OCI-LY7 (cell line): ENCODE measurements around the gene MACF1. TPM values are rescaled to one million over a fixed set of nuclear protein-coding genes. Genes with fewer than 3 reads are reported as not detected.

Experiments
- Bru-seq: library from RNA; stranded (reverse); fragments of 400-500 nt; gene quantifications from one replicate; lab custom pipeline; 2021; lab: Mats Ljungman, UMichigan
- BruChase-seq, 2 experiments: library from RNA; stranded (reverse); fragments of 400-500 nt; gene quantifications; one replicate each; lab custom pipeline; 2021; lab: Mats Ljungman, UMichigan
- BruUV-seq: library from RNA; stranded (reverse); fragments of 400-500 nt; replicated peaks from 2 replicates; lab custom pipeline; 2021; lab: Mats Ljungman, UMichigan
- CTCF ChIA-PET: fragments of 300-600 bp; sonication (Branson Sonifier 250); formaldehyde crosslinking; loops from one replicate; lab custom pipeline; 2022; ENCODE audit warnings: antibody characterized with exemption; ENCODE audit not compliant: unreplicated experiment; lab: Charles Lee
- POLR2A ChIA-PET: fragments of 300-600 bp; sonication (Branson Sonifier 250); formaldehyde crosslinking; loops from one replicate; lab custom pipeline; 2022; ENCODE audit warnings: antibody characterized with exemption; lab: Charles Lee
- DNase-seq: peaks from one replicate; pipeline ENCODE4 v3.0.0-alpha.2; 2015; ENCODE audit warnings: low spot score
- H2AFZ ChIP-seq: fragments of 200-600 bp; sonication (generic), shearing (Covaris generic); 2 replicates; pipeline ENCODE4 v1.6.1; 2014; ENCODE audit warnings: mild to moderate bottlenecking, antibody characterized with exemption, low read length, moderate library complexity
- H3K27ac ChIP-seq: fragments of 200-600 bp; sonication (generic); 2 replicates; pipeline ENCODE4 v1.5.1; 2014; ENCODE audit warnings: mixed run types, low read depth, mild to moderate bottlenecking, moderate library complexity, low read length, inconsistent platforms; ENCODE audit not compliant: poor library complexity, severe bottlenecking
- H3K36me3 ChIP-seq: fragments of 200-600 bp; sonication (generic); 2 replicates; pipeline ENCODE4 v1.6.1; 2014; ENCODE audit warnings: mild to moderate bottlenecking, antibody characterized with exemption, low read length, moderate library complexity, mixed read lengths; ENCODE audit not compliant: insufficient read depth
- H3K4me1 ChIP-seq: fragments of 200-600 bp; sonication (generic); 2 replicates; pipeline ENCODE4 v1.5.1; 2014; ENCODE audit warnings: mild to moderate bottlenecking, low read length; ENCODE audit not compliant: insufficient read depth, poor library complexity, severe bottlenecking
- H3K4me2 ChIP-seq: fragments of 200-600 bp; sonication (generic); 2 replicates; pipeline ENCODE4 v1.6.1; 2014; ENCODE audit warnings: mild to moderate bottlenecking, low read length
- H3K4me3 ChIP-seq: fragments of 200-600 bp; sonication (generic); 2 replicates; pipeline ENCODE4 v1.5.1; 2014; ENCODE audit warnings: mild to moderate bottlenecking, low read depth, low read length; ENCODE audit not compliant: poor library complexity, severe bottlenecking
- H3K79me2 ChIP-seq: fragments of 200-600 bp; sonication (generic); 2 replicates; pipeline ENCODE4 v1.6.1; 2016; ENCODE audit warnings: low read depth, mild to moderate bottlenecking, low read length, moderate library complexity, mixed read lengths; ENCODE audit not compliant: insufficient read depth
- H3K9me2 ChIP-seq: fragments of 200-600 bp; sonication (generic); 2 replicates; pipeline ENCODE4 v1.6.1; 2016; ENCODE audit warnings: mild to moderate bottlenecking, low read length, mixed read lengths; ENCODE audit not compliant: insufficient read depth
- H3K9me3 ChIP-seq: fragments of 200-600 bp; sonication (generic); 2 replicates; pipeline ENCODE4 v1.6.1; 2014; ENCODE audit warnings: mild to moderate bottlenecking, mixed run types, low read length, mixed read lengths
- H4K20me1 ChIP-seq: fragments of 200-600 bp; sonication (generic); 2 replicates; pipeline ENCODE4 v1.6.1; 2014; ENCODE audit warnings: mild to moderate bottlenecking, antibody characterized with exemption, low read length, moderate library complexity, mixed read lengths; ENCODE audit not compliant: insufficient read depth
- CTCF ChIP-seq: fragments of 200-600 bp; sonication (generic); conservative IDR thresholded peaks from 2 replicates; pipeline ENCODE4 v1.5.1; 2014; ENCODE audit warnings: mild to moderate bottlenecking, antibody characterized with exemption, low read length, moderate library complexity, mixed read lengths
- EZH2phosphoT487 ChIP-seq: fragments of 200-600 bp; sonication (generic); IDR thresholded peaks from 2 replicates; pipeline ENCODE4 v1.6.1; 2018; ENCODE audit warnings: low read depth, borderline replicate concordance, mild to moderate bottlenecking, mixed run types, antibody characterized with exemption, low read length, moderate library complexity, mixed read lengths
- intact Hi-C: fragments of 100-400 bp; cut with micrococcal nuclease; formaldehyde crosslinking; loops from one replicate; pipeline ENCODE4 v1.10.0; 2022; ENCODE audit not compliant: unreplicated experiment
- long read RNA-seq: library from polyadenylated mRNA; stranded (forward); transcript quantifications from one replicate; pipeline ENCODE4 v2.0.0, GENCODE V29; 2022
- total RNA-seq, 2 experiments: library from RNA; depleted of rRNA in 1 of 2; stranded (reverse); fragments of >200 nt in 1 of 2; shearing (Covaris generic) in 1 of 2; gene quantifications; 2 replicates each; pipeline ENCODE4 v1.2.3, GENCODE V29; 2014 to 2022

MACF1 gene
- 211 and 235 TPM in 2 replicates for total RNA-seq (2014; rRNA removed; shearing (Covaris generic))
- total RNA-seq (2022): 220 and 236 TPM in 2 replicates
- Bru-seq, nascent RNA: percentile 82 among the genes with signal in this experiment
- percentile 80 among the genes with signal in this experiment for BruChase-seq, experiment 1, labeled RNA remaining after a 6-hour chase
- percentile 77 among the genes with signal in this experiment for BruChase-seq, experiment 2, labeled RNA remaining after a 2-hour chase
- long read RNA-seq, partial matches to known transcripts: 24 of 33 reads
- long read RNA-seq, other reads (novel, unspliced or antisense): 9 of 33 reads

- peak within 1 kb of the TSS; percentile 74 for H3K4me2 ChIP-seq
- peaks cover 31% of the 10 kb centered on the region for H3K79me2 ChIP-seq
- no peaks in the 10 kb centered on the region for H3K9me3 ChIP-seq
- ChIA-PET POLR2A (interaction anchor here (0.6 to 4.8 kb wide), 10 partner anchors 11 to 185 kb away, joined by 3 to 90 read pairs (median 6); no protein-coding TSS in a partner anchor), CTCF (interaction anchor here (0.5 to 3.1 kb wide), 5 partner anchors 10 to 1397 kb away, joined by 3 to 18 read pairs (median 7); partner anchors contain the start of genes C1orf122 and YRDC)
- peak; percentile 60 for TF ChIP-seq CTCF
- no peak for TF ChIP-seq EZH2phosphoT487
- intact Hi-C loops: loop anchor here (1.0 kb wide), 1 partner anchor 11 kb away; no protein-coding TSS in a partner anchor
- no peaks in the 10 kb centered on the region for H3K9me2 ChIP-seq
- peak within 1 kb of the TSS; percentile 70 for H3K27ac ChIP-seq
- H3K4me1 ChIP-seq: peaks cover 55% of the 10 kb centered on the region
- peak; percentile 61 for DNase-seq
- no peaks in the 10 kb centered on the region for H3K36me3 ChIP-seq
- peak within 1 kb of the TSS; percentile 71 for H2AFZ ChIP-seq
- BruUV-seq: no TSS peak
- no peaks in the 10 kb centered on the region for H4K20me1 ChIP-seq
- H3K4me3 ChIP-seq: peak within 1 kb of the TSS; percentile 70
These were observed at the start of gene MACF1 for GRCh38 chr1:39204441-39205081. Gene MACF1, plus strand, starts transcription at chr1:39204695. Its CDS starts 328 bp downstream, at chr1:39205023.

- H3K4me3 ChIP-seq: no peak overlapping the region
- intact Hi-C loops: no loop called here
- BruUV-seq: no TSS peak
- no peaks in the 10 kb centered on the region for H3K9me3 ChIP-seq
- no peak overlapping the region for H2AFZ ChIP-seq
- no peaks in the 10 kb centered on the region for H3K36me3 ChIP-seq
- TF ChIP-seq EZH2phosphoT487 (no peak), CTCF (no peak)
- no peak for DNase-seq
- no peaks in the 10 kb centered on the region for H3K4me1 ChIP-seq
- CTCF ChIA-PET: interaction anchor here (1.0 kb wide), 1 partner anchor 114 kb away, joined by 3 read pairs; no protein-coding TSS in a partner anchor
- no peaks in the 10 kb centered on the region for H3K9me2 ChIP-seq
- POLR2A ChIA-PET: interaction anchor here (0.7 kb wide), 1 partner anchor 39 kb away, joined by 3 read pairs; no protein-coding TSS in a partner anchor
- H4K20me1 ChIP-seq: no peaks in the 10 kb centered on the region
- no peaks in the 10 kb centered on the region for H3K79me2 ChIP-seq
- H3K27ac ChIP-seq: no peak overlapping the region
- H3K4me2 ChIP-seq: no peak overlapping the region
These were observed 47.2 kb upstream of the MACF1 start for GRCh38 chr1:39157304-39157703.
